GM18498 (cell line): Measurements from ENCODE around the gene DNAL1.

Experiments
- ATAC-seq: cut with Tn5 transposase; IDR thresholded peaks from one replicate; pipeline ENCODE4 v1.9.1; 2021; ENCODE audit warnings: mild to moderate bottlenecking, moderate library complexity; ENCODE audit not compliant: unreplicated experiment

DNAL1 gene

GRCh38 chr14:73722581-73722980 lies 77.8 kb downstream of the DNAL1 start:
- no peak for ATAC-seq

DNA sequence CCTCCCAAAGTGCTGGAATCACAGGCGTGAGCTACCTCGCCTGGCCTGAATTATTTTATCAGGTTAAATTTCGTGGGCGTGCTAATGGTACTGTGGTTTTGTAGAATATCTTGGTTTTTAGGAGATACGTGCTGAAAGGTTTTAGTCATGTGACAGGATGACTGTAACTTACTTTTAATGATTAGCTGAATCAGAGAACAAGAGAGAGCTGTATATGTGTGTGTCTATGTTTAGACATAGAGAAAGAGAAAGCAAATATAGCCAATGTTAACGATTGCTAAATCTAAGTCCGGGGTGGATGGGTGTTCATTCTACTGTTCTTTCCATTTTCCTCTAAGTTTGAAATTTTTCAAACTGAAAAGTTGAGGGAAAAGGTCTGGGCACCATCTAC lies 78.6 kb downstream of the DNAL1 start:
- no peak for ATAC-seq

DNA sequence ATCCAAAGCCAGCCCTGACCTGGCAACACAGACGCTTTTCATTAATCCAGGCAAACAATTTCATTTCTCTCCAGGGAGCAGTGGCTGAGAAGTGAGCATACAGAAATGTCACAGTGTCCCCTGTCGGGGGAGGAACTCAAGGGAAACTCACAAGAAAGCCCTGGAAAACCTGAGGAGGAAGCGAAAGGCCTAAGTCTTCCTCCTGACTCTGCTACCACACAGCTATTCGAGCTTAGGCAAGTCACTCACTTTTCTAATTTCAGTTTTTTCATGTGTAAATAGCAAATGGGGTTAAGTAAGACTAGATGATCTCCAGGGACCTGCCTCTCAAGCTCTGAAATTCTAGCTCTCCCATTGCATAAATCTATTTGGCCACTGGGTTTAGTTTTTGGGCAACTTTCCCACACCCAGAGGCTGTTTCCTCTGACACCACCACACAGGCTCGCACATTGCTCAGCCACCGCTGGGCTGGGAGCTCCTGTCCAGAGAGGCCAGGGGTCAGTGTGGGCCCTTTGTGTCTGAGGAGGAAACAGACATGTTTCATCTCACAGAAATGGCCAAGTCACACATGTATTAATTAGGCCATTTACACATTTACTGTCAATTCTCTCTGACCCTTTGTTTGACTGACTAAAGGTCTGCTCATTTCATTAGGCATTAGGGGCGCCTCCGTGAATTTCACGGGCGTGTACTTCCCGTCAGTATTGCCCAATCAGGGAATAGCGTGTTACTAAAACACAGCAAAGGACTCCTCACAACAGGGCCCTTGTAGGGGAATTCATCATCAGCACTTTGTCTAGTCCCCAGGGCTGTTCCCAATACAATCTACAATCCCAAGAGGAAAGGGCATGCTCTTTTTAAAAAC lies 79.2 kb downstream of the DNAL1 start:
- ATAC-seq = no peak

- ATAC-seq = no peak
Observed at GRCh38 chr14:73724696-73725095, 79.9 kb downstream of the DNAL1 start.

DNA sequence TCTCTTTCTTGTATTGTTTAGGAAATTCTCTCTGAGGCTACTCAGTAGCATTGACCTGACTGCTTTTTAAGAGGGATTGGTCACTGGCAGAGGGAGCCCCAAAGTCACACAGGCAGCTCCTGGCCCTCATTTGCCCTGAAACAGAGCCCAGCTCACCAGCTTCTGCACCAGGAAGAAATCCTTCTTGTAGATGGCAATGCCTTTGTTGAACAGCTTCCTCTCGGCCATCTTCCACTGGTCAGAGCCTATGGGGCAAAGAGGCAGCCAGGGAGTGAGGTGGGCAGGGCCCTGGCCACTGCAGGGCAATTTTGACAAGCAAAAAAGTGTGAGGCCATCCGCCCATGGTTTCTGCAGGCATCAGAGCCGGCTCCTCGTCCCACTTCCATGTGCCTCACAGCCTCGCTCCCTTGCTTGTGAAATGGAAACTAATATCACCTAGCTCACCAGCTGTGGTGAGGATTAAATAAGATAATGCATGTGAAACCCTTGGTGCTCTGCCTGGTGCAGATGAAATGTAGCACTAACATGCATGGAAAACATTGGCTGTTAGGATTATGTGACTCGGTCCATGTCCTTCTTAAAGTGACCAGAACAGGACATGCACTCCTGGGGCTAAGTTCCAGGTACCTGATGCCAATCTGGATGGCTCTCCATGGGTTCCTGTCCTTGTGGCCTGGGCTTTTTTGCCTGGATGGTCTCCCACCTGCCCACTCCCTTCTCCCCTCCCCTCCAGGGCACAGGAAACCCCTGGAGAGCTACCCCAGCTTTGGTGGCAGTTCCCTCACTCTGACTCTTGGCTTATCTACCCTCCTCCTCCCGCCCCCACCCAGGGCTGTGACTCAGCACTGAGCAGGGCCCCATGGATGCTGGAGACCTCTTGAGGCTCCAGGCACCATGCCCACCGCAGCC lies 80.6 kb downstream of the DNAL1 start:
- ATAC-seq = no peak

DNA sequence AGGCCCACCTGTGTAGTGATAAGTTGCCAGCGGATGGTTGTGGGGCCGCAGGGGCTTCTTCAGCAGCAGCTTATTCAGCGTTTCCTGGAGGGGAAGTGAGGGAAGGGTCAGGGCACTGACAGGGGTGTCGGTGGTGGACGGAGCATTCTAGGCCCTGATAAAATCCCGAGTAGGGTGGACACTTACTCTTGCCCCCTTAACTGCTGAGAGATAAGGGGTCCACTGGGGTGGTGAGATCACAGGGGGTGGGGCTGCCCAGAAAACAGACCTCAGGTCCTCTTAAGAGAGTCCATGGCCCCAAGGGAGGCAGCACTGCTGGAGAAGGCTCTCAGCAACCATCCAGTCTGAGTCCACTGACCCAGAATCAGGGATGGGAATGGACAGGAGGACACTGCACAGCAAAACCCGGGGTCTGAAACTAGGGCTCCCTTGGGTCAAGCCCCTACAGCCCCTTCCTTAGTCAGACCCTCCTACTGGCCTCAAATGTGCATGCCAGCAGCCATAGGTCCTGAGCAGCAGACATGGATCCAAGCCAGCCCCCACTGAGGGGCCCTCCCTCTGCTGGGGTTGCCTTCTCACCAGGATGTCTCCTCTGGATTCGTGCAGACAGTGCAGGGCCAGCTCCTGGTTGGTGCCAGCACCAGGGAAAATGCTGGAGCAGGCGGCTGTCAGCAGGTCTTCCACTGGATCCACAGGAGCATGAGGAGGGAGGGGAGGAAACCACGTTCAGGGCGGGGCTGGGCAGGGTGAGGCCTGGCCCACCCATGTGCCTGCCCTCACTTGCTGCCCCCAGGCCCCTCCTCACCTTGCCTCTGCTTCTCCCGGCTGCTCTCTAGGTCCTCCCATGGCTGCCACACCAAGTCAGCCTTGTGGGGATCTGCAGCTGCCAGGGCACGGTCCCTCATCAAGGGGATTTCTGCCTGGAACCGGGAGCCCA lies 81.5 kb downstream of the DNAL1 start:
- no peak for ATAC-seq

GRCh38 chr14:73727166-73727565 lies 82.4 kb downstream of the DNAL1 start:
- ATAC-seq = no peak

- ATAC-seq = peak; percentile 71
Observed at GRCh38 chr14:73728717-73729330, 84.0 kb downstream of the DNAL1 start.

- ATAC-seq = no peak
Observed at GRCh38 chr14:73729556-73730265, 84.9 kb downstream of the DNAL1 start.

DNA sequence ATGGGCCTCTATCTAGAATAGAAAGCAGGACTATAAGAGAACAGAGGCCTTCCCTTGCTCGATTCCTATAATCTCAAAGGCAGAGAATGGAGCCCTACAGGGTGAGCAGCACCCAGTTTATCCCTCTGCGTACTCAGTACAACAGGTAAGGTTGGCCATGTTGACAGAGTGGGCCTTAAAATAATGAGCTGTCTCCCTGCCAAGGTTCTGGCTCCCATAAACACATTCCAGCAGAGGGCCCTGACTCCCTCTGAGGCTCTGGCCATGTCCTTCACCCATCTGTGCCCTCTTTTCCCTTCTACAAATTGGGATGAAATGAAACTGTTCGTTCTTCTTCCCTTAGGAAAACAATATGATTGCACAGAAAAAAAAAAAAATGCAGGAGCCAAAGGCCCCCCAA lies 86.3 kb downstream of the DNAL1 start:
- no peak for ATAC-seq

DNA sequence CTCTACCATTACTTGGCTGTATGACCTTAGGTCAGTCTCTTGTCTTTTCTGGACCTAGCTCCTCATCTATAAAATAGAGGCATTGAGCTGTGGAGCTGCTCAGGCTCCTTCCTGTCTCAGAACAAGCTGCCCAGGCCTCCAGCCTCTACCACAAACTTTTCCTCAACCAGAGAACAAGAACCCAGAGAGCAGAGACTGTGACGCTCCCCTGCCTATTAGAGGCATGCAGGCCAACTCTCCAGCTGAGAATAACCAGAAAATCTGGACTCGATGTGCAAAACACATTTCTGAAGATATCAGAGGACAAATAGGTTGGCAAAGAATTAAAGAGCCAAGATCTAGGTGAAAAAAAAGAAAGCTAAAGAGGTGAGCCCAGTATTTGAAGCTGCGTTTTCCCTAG lies 87.2 kb downstream of the DNAL1 start:
- ATAC-seq = no peak

- no peak for ATAC-seq
Observed at GRCh38 chr14:73736842-73737241, 92.1 kb downstream of the DNAL1 start.

DNA sequence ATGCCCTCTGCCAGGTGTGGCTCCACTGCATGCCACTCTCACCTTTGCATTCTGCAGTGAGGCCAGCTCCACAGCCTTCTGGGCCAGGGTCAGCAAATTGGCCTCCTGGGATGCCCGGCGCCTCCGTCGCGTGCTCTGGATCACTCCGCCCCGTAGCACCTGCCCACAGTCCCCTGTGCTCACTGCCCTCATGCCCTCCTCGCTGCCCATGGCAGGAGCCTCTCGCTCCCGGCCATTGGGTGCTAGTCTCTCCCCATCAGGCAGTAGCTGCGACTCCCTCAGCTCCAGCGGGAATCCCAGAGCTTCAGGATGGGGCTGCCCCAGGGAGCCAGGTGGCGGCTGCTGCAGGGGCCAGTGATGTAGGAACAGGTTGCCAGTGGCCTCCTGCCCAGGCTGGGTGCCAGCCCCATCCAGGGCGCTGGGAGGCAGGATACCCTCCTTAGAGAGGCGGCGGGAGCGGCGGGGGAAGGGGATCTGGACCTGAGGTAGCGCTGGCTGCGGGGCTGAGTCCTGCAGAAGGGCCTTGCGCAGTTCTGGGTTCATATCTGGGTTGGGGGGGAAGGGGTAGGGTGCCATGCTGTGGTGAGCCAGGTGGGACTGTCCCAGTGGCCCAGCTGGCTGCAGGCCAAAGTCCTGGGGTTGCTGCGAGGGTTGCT lies 93.9 kb downstream of the DNAL1 start:
- no peak for ATAC-seq

- ATAC-seq = no peak
Observed at GRCh38 chr14:73739174-73739898, 94.5 kb downstream of the DNAL1 start.

- ATAC-seq = no peak
Observed at GRCh38 chr14:73739899-73740617, 95.3 kb downstream of the DNAL1 start.

DNA sequence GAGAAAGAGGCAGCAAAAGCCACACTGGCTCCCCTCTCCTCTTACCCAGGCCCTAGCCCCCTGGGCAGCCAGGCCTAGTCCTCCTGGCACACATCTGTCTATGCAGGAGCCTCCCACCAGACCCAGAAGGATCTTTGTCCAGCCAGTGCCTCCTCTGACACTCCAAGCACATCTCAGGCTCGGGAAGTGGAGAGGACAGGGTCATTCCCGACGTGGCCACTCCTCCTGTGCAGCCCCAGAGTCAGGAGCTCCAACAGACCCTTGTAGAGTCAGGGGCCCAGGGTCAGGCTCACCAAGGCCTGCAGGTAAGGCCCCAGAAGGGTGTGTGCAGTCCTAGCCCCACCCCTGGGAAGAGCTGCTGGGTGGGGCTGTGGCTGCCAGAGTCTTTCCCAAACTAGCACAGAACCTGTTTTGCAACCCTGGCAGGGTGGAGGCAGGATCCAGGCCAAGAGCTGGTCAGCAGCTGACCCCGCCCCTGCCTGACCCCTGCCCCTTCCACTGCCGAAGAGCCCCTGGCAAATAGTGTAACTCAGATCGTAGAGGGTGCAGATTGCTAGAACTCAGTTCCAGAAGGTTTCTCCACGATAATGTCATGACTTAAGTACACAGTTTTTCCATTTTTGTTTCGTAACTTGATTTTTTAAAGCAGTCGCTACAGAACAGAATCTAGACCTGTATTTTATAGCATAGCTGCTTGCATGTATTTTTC lies 96.0 kb downstream of the DNAL1 start:
- no peak for ATAC-seq

DNA sequence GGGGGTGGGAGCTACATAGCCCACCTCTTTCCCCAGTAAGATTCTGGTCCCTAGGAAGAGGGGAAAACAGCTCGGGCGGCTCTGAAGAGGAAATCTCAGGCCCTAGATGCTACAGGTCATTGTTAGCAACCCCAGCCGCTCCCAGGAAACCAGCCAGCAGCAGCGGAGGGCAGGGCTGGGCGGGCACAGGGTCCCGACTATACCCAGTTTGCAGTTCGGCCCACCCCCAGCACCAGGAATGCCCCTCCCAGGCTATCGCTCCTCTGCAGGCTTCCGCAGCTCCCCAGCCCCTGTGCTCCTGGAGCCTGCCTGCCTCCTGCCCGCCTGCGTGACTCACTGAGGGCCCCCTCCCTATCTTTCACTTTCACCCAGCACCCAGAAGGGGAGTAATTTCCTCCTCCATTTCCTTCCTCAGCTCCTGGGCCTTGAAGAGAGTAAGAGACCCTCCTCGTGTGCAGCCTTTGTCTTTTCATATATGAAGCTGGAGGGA lies 96.6 kb downstream of the DNAL1 start:
- peak; percentile 47 for ATAC-seq
